ENCODE measurements around the gene NRBP1. TPM values are rescaled to one million over a fixed set of nuclear protein-coding genes. Genes with fewer than 3 reads are reported as not detected.

Gene NRBP1
- total and polyA plus RNA-seq, 2 of the 8 experiments (the other 6 are each of a cell fraction or from before 2014, with no cell fraction given), result 115 to 145 TPM

- no peak for TF ChIP-seq CHD7 (IDR thresholded peaks at IDR 0.05; ENCODE audit: insufficient replicate concordance, low read length)
- no peak for TF ChIP-seq BCL11A (IDR thresholded peaks at IDR 0.05; ENCODE audit: low read depth in 2 of 2, low read length in 2 of 2)
- TF ChIP-seq GABPA (IDR thresholded peaks at IDR 0.05; ENCODE audit: borderline replicate concordance, insufficient read depth, low read length), result no peak
- TF ChIP-seq MAFK (IDR thresholded peaks at IDR 0.05; ENCODE audit: low read depth, low read length), result no peak
- no peak for TF ChIP-seq SIRT6 (IDR thresholded peaks at IDR 0.05; ENCODE audit: low read length)
- no peak for TF ChIP-seq ZNF274 (IDR thresholded peaks at IDR 0.05; ENCODE audit: borderline replicate concordance, extremely low read depth, low read length)
- no peak for TF ChIP-seq TEAD4 (IDR thresholded peaks at IDR 0.05; ENCODE audit: low read depth, low read length)
- TF ChIP-seq SP4 (IDR thresholded peaks at IDR 0.05; ENCODE audit: low read length), result no peak
- TF ChIP-seq ATF3 (IDR thresholded peaks at IDR 0.05; ENCODE audit: insufficient read depth, low read depth, low read length), result no peak
Observed at GRCh38 chr2:27412419-27413152, 15.8 kb upstream of the NRBP1 start (continued).

Measured in H1 (cell line).